ENCODE data around the gene SSRP1.

Gene SSRP1

DNA sequence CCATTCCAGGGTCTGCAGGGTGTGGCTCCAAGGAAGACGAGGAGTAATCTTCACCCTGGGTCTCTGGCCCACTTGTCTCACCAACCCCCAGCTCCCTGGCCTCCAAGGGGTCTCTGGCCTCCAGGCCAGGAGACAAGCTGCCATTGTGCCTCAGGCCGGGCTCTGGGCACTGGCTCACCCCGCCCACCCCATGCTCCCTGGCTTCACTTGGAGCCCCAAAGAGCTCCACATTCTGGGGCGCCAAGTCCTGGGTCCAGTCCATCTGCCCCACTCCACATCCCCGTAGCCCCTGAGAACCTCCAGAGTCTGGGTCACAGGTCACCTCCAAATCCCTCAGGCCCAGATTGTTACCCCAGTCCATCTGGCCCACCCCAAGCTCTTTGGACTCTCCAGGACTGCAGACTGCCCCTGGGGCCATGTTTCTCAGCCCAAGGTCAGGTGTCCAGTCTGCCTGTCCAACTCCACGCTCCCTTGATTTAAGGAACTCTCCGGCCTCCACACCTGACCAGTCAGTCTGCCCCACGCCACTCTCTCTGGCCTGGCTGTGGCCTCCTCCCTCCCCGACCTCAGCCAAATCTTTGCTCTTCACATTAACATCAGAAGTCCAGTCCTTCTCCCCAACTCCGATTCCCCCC is 27.1 kb downstream of the SSRP1 start:
- Histone ChIP-seq H3K79me2 (ENCODE audit: low read length) (no peaks in the 10 kb centered on the region), H3K27ac (ENCODE audit: low read length) (no peak overlapping the region), H4K20me1 (ENCODE audit: insufficient read depth, low read length) (no peaks in the 10 kb centered on the region), H3K9me3 (replicated peaks; ENCODE audit: insufficient read depth, low read length) (no peaks in the 10 kb centered on the region), H2AFZ (ENCODE audit: low read length) (no peak overlapping the region), H3K36me3 (replicated peaks; ENCODE audit: insufficient read depth, low read length) (no peaks in the 10 kb centered on the region), H3K4me3 (ENCODE audit: low read length) (no peak overlapping the region), H3K9me2 (replicated peaks; ENCODE audit: insufficient read depth, low read length) (no peaks in the 10 kb centered on the region), H3K4me1 (ENCODE audit: low read length) (no peaks in the 10 kb centered on the region), H3F3A (ENCODE audit: insufficient read depth, low read length) (no peaks in the 10 kb centered on the region), H3K27me3 (replicated peaks; ENCODE audit: insufficient read depth, low read length) (no peaks in the 10 kb centered on the region), H3K9ac (ENCODE audit: low read length) (no peak overlapping the region), H3K4me2 (ENCODE audit: low read depth, low read length) (no peak overlapping the region)
- DNase-seq: no peak
- TF ChIP-seq EZH2phosphoT487 (IDR thresholded peaks at IDR 0.05; ENCODE audit: low read length): no peak
- TF ChIP-seq EZH2 (optimal IDR thresholded peaks at IDR 0.05; ENCODE audit: low read depth, low read length): no peak
- TF ChIP-seq, protein P1, sequence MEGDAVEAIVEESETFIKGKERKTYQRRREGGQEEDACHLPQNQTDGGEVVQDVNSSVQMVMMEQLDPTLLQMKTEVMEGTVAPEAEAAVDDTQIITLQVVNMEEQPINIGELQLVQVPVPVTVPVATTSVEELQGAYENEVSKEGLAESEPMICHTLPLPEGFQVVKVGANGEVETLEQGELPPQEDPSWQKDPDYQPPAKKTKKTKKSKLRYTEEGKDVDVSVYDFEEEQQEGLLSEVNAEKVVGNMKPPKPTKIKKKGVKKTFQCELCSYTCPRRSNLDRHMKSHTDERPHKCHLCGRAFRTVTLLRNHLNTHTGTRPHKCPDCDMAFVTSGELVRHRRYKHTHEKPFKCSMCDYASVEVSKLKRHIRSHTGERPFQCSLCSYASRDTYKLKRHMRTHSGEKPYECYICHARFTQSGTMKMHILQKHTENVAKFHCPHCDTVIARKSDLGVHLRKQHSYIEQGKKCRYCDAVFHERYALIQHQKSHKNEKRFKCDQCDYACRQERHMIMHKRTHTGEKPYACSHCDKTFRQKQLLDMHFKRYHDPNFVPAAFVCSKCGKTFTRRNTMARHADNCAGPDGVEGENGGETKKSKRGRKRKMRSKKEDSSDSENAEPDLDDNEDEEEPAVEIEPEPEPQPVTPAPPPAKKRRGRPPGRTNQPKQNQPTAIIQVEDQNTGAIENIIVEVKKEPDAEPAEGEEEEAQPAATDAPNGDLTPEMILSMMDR (IDR thresholded peaks at IDR 0.05; ENCODE audit: low read length): no peak

DNA sequence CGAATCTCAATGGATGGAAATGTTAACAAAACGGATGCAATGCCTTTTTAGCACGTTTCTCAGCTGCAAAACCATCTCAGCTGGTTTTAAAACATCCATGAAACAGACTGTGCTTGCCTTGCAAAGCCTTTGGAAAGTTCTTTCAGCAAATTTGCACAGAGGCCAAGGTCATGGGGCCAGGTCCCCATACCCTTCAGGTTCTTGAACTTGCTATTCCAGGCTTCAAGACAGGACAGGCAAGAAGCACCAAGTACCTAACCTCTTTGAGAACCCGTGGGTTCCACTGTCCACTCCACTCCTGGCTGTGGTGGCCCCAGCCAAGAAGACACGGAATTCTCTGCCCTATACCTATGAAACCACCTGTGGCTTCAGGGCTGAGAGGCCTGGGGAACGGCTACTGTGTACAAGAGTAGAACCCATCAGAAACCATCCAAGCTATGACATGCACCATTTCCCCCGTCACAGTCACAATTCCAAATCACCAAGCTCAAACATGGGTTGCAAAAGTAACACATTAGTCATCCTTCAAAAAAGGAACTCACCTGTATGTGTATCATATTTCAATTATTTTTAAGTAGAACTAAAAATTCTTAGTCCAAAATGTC is 27.9 kb downstream of the SSRP1 start:
- Histone ChIP-seq H3K4me3 (ENCODE audit: low read length) (no peak overlapping the region), H3K36me3 (replicated peaks; ENCODE audit: insufficient read depth, low read length) (no peaks in the 10 kb centered on the region), H3K9me2 (replicated peaks; ENCODE audit: insufficient read depth, low read length) (no peaks in the 10 kb centered on the region), H3K4me2 (ENCODE audit: low read depth, low read length) (no peak overlapping the region), H4K20me1 (ENCODE audit: insufficient read depth, low read length) (no peaks in the 10 kb centered on the region), H3K9me3 (replicated peaks; ENCODE audit: insufficient read depth, low read length) (no peaks in the 10 kb centered on the region), H3K9ac (ENCODE audit: low read length) (no peak overlapping the region), H3K27ac (ENCODE audit: low read length) (no peak overlapping the region), H3K4me1 (ENCODE audit: low read length) (no peaks in the 10 kb centered on the region), H3K79me2 (ENCODE audit: low read length) (no peaks in the 10 kb centered on the region), H2AFZ (ENCODE audit: low read length) (no peak overlapping the region), H3F3A (ENCODE audit: insufficient read depth, low read length) (no peaks in the 10 kb centered on the region), H3K27me3 (replicated peaks; ENCODE audit: insufficient read depth, low read length) (no peaks in the 10 kb centered on the region)
- TF ChIP-seq EZH2phosphoT487 (IDR thresholded peaks at IDR 0.05; ENCODE audit: low read length): no peak
- TF ChIP-seq, protein P1 (IDR thresholded peaks at IDR 0.05; ENCODE audit: low read length): no peak
- no peak for TF ChIP-seq EZH2 (optimal IDR thresholded peaks at IDR 0.05; ENCODE audit: low read depth, low read length)
- no peak for DNase-seq

DNA sequence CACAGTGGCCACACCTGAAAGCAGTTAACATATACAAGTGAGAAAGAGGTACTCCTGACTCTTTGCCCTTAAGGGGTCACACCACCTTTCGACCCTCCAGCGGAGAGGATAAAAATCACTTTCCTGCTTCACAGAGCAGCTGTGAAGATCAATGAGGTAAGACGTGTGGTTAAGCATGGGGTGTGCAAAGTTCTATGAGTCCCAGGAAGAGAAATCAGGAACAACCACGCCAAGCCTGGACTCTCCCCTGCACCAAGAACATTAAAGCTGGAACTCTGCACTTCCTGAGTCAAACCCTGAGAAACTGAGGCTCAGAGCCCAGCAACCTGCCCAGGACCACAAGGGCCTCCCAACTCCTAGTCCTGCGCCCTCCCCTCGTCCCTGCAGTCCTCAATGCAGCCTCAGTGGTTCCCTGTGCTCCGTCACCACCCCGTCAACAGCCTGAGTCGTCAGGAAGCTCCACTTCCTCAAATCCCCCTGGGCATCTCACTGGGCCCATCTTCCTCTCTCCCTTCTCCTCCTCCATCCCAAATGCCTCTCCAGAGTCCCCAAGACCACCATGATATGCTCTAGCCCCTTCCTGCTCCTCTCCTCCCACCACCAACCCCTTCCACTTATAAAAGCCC is 28.6 kb downstream of the SSRP1 start:
- Histone ChIP-seq H3K4me2 (ENCODE audit: low read depth, low read length) (no peak overlapping the region), H3F3A (ENCODE audit: insufficient read depth, low read length) (no peaks in the 10 kb centered on the region), H3K79me2 (ENCODE audit: low read length) (no peaks in the 10 kb centered on the region), H4K20me1 (ENCODE audit: insufficient read depth, low read length) (no peaks in the 10 kb centered on the region), H3K9me2 (replicated peaks; ENCODE audit: insufficient read depth, low read length) (no peaks in the 10 kb centered on the region), H3K9me3 (replicated peaks; ENCODE audit: insufficient read depth, low read length) (no peaks in the 10 kb centered on the region), H2AFZ (ENCODE audit: low read length) (no peak overlapping the region), H3K27me3 (replicated peaks; ENCODE audit: insufficient read depth, low read length) (no peaks in the 10 kb centered on the region), H3K27ac (ENCODE audit: low read length) (no peak overlapping the region), H3K9ac (ENCODE audit: low read length) (no peak overlapping the region), H3K36me3 (replicated peaks; ENCODE audit: insufficient read depth, low read length) (no peaks in the 10 kb centered on the region), H3K4me1 (ENCODE audit: low read length) (no peaks in the 10 kb centered on the region), H3K4me3 (ENCODE audit: low read length) (no peak overlapping the region)
- TF ChIP-seq, protein P1 (IDR thresholded peaks at IDR 0.05; ENCODE audit: low read length): no peak
- TF ChIP-seq EZH2phosphoT487 (IDR thresholded peaks at IDR 0.05; ENCODE audit: low read length): no peak
- TF ChIP-seq EZH2 (optimal IDR thresholded peaks at IDR 0.05; ENCODE audit: low read depth, low read length): no peak
- DNase-seq: no peak

Measured in MM.1S (cell line).